DOHH2 (cell line): Measurements from ENCODE around the gene ZNF512.
"Not testable (repeated sequence)": the region's sequence is repeated elsewhere in the genome, so short reads cannot be mapped to it uniquely, and the experiment has no call there.

Experiments used
- H3F3A ChIP-seq: fragments of 200-600 bp; sonication (generic), shearing (Covaris generic); 2 replicates; pipeline ENCODE4 v1.6.0; 2016; ENCODE audit warnings: antibody characterized with exemption, mild to moderate bottlenecking; ENCODE audit not compliant: control insufficient read depth, insufficient read depth
- H3K27ac ChIP-seq: fragments of 200-600 bp; sonication (generic); 2 replicates; pipeline ENCODE4 v1.5.1; 2014; ENCODE audit warnings: low read depth, mild to moderate bottlenecking, low read length, moderate library complexity
- H3K27me3 ChIP-seq: fragments of 200-600 bp; sonication (generic); 2 replicates; pipeline ENCODE4 v1.6.1; 2014; ENCODE audit warnings: mild to moderate bottlenecking, low read length, mixed read lengths; ENCODE audit not compliant: control insufficient read depth
- H3K36me3 ChIP-seq: fragments of 200-600 bp; sonication (generic); 2 replicates; pipeline ENCODE4 v1.6.1; 2014; ENCODE audit warnings: mild to moderate bottlenecking, low read length, moderate library complexity, mixed read lengths; ENCODE audit not compliant: control insufficient read depth
- H3K4me1 ChIP-seq: fragments of 200-600 bp; sonication (generic); 2 replicates; pipeline ENCODE4 v1.6.1; 2014; ENCODE audit warnings: mild to moderate bottlenecking, low read length, mixed read lengths; ENCODE audit not compliant: control insufficient read depth
- H3K4me2 ChIP-seq: fragments of 200-600 bp; sonication (generic); 2 replicates; pipeline ENCODE4 v1.6.0; 2014; ENCODE audit warnings: mild to moderate bottlenecking, low read length, moderate library complexity
- H3K4me3 ChIP-seq: fragments of 200-600 bp; sonication (generic); 2 replicates; pipeline ENCODE4 v1.5.1; 2014; ENCODE audit warnings: mild to moderate bottlenecking, low read length, mixed read lengths
- H3K79me2 ChIP-seq: fragments of 200-600 bp; sonication (generic); 2 replicates; pipeline ENCODE4 v1.6.1; 2014; ENCODE audit warnings: mild to moderate bottlenecking, low read length, mixed read lengths; ENCODE audit not compliant: control insufficient read depth
- H3K9me2 ChIP-seq: fragments of 200-600 bp; sonication (generic); replicated peaks from 2 replicates; pipeline ENCODE4 v1.6.1; 2014; ENCODE audit warnings: mild to moderate bottlenecking, low read length, mixed read lengths; ENCODE audit not compliant: control insufficient read depth
- H3K9me3 ChIP-seq: fragments of 200-600 bp; sonication (generic); 2 replicates; pipeline ENCODE4 v1.6.1; 2014; ENCODE audit warnings: antibody characterized with exemption, low read length, mixed read lengths; ENCODE audit not compliant: control insufficient read depth, insufficient read depth
- H4K20me1 ChIP-seq: fragments of 200-600 bp; sonication (generic); 2 replicates; pipeline ENCODE4 v1.6.0; 2014; ENCODE audit warnings: low read depth, mild to moderate bottlenecking, antibody characterized with exemption, low read length, moderate library complexity; ENCODE audit not compliant: control insufficient read depth, insufficient read depth
- EZH2phosphoT487 ChIP-seq: fragments of 200-600 bp; sonication (generic); IDR thresholded peaks from 2 replicates; pipeline ENCODE4 v1.6.1; 2017; ENCODE audit warnings: borderline replicate concordance, mild to moderate bottlenecking, antibody characterized with exemption, low read length, moderate library complexity, mixed read lengths
- TF ChIP-seq, protein P1 (sequence below): fragments of 200-600 bp; sonication (generic); IDR thresholded peaks from one replicate; pipeline ENCODE4 v1.5.1; 2014; ENCODE audit warnings: antibody characterized with exemption, mild to moderate bottlenecking, low read depth, low read length; ENCODE audit not compliant: poor library complexity, severe bottlenecking

Gene ZNF512

GRCh38 chr2:27582695-27583389, at the start of gene ZNF512:
ZNF512 (plus strand) TSS chr2:27583042; CDS start chr2:27583113, 71 bp downstream.
- peak within 1 kb of the TSS; percentile 93 for H3K4me3 ChIP-seq
- H3K4me2 ChIP-seq, result peak within 1 kb of the TSS; percentile 66
- peaks cover 27% of the 10 kb centered on the region for H3K4me1 ChIP-seq
- no peaks in the 10 kb centered on the region for H3K9me3 ChIP-seq
- no peak for TF ChIP-seq EZH2phosphoT487
- TF ChIP-seq, protein P1, sequence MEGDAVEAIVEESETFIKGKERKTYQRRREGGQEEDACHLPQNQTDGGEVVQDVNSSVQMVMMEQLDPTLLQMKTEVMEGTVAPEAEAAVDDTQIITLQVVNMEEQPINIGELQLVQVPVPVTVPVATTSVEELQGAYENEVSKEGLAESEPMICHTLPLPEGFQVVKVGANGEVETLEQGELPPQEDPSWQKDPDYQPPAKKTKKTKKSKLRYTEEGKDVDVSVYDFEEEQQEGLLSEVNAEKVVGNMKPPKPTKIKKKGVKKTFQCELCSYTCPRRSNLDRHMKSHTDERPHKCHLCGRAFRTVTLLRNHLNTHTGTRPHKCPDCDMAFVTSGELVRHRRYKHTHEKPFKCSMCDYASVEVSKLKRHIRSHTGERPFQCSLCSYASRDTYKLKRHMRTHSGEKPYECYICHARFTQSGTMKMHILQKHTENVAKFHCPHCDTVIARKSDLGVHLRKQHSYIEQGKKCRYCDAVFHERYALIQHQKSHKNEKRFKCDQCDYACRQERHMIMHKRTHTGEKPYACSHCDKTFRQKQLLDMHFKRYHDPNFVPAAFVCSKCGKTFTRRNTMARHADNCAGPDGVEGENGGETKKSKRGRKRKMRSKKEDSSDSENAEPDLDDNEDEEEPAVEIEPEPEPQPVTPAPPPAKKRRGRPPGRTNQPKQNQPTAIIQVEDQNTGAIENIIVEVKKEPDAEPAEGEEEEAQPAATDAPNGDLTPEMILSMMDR, result no peak
- H3K27ac ChIP-seq, result peak within 1 kb of the TSS; percentile 63
- no peaks in the 10 kb centered on the region for H3K9me2 ChIP-seq
- peaks cover 25% of the 10 kb centered on the region; the same call in 1 of the 2 replicates for H3K36me3 ChIP-seq
- H3K27me3 ChIP-seq, result no peaks in the 10 kb centered on the region
- H4K20me1 ChIP-seq, result no peaks in the 10 kb centered on the region; the same call in 1 of the 2 replicates
- no peaks in the 10 kb centered on the region for H3F3A ChIP-seq
- H3K79me2 ChIP-seq, result peaks cover 50% of the 10 kb centered on the region

- no peak for TF ChIP-seq EZH2phosphoT487
- TF ChIP-seq, protein P1, result no peak
- no peaks in the 10 kb centered on the region for H3K9me3 ChIP-seq
- H3K36me3 ChIP-seq, result no peaks in the 10 kb centered on the region
- H3F3A ChIP-seq, result no peaks in the 10 kb centered on the region
- no peak overlapping the region for H3K27ac ChIP-seq
- H4K20me1 ChIP-seq, result no peaks in the 10 kb centered on the region
- H3K9me2 ChIP-seq, result no peaks in the 10 kb centered on the region
- no peaks in the 10 kb centered on the region for H3K4me1 ChIP-seq
- no peak overlapping the region for H3K4me3 ChIP-seq
- H3K4me2 ChIP-seq, result no peak overlapping the region
- H3K27me3 ChIP-seq, result peaks cover 8% of the 10 kb centered on the region
- H3K79me2 ChIP-seq, result no peaks in the 10 kb centered on the region
Measured at GRCh38 chr2:27537287-27537686, 45.6 kb upstream of the ZNF512 start.

GRCh38 chr2:27538839-27539450, 43.9 kb upstream of the ZNF512 start:
- not testable (repeated sequence) for H3K4me3 ChIP-seq, H3K79me2 ChIP-seq, H3K4me2 ChIP-seq, H3K9me3 ChIP-seq, H3K27me3 ChIP-seq, H3K36me3 ChIP-seq, H4K20me1 ChIP-seq, H3K4me1 ChIP-seq, H3K27ac ChIP-seq, H3F3A ChIP-seq, H3K9me2 ChIP-seq

GRCh38 chr2:27539649-27540048, 43.2 kb upstream of the ZNF512 start:
- not testable (repeated sequence) for H3K36me3 ChIP-seq, H3K79me2 ChIP-seq, H3F3A ChIP-seq, H3K4me1 ChIP-seq, H3K27ac ChIP-seq, H3K4me3 ChIP-seq, H3K9me2 ChIP-seq, H3K27me3 ChIP-seq, H4K20me1 ChIP-seq, H3K4me2 ChIP-seq, H3K9me3 ChIP-seq
